Ascending aorta (tissue), 2 donors: ENCODE results near the gene TOR1AIP2. TPM values are rescaled to one million over a fixed set of nuclear protein-coding genes. Genes with fewer than 3 reads are reported as not detected.

ENCODE experiments used
- DNase-seq, 2 donors: peaks; one replicate each; pipeline ENCODE4 v3.0.0-alpha.2; 2019; ENCODE audit warnings: low spot score in 2 of 2
- H3K27ac ChIP-seq, 2 donors: fragments of 200-600 bp; sonication (generic); one replicate each; pipeline ENCODE4 v1.5.1; 2016 to 2017; ENCODE audit warnings: mild to moderate bottlenecking in 1 of 2
- H3K27me3 ChIP-seq: fragments of 200-600 bp; sonication (generic); one replicate; pipeline ENCODE4 v1.5.1; 2017
- H3K36me3 ChIP-seq, 2 donors: fragments of 200-600 bp; sonication (generic); one replicate each; pipeline ENCODE4 v1.5.1; 2016
- H3K4me1 ChIP-seq, 2 donors: fragments of 200-600 bp; sonication (generic); one replicate each; pipeline ENCODE4 v1.5.1; 2016 to 2017; ENCODE audit warnings: mild to moderate bottlenecking in 1 of 2
- H3K4me3 ChIP-seq, 2 donors: fragments of 200-600 bp; sonication (generic); one replicate each; pipeline ENCODE4 v1.5.1; 2016 to 2017; ENCODE audit warnings: mild to moderate bottlenecking in 1 of 2
- H3K9me3 ChIP-seq, 2 donors: fragments of 200-600 bp; sonication (generic); one replicate each; pipeline ENCODE4 v1.5.1; 2016
- CTCF ChIP-seq, 3 experiments: fragments of 200-600 bp in 2 of 3; fragments of 450-650 bp in 1 of 3; sonication (generic) in 2 of 3; IDR thresholded peaks; one replicate each; pipeline ENCODE4 v1.5.1; 2016 to 2019; ENCODE audit warnings: antibody characterized with exemption in 3 of 3, mild to moderate bottlenecking in 1 of 3, moderate library complexity in 1 of 3
- intact Hi-C: fragments of 100-400 bp; cut with DNase I; formaldehyde crosslinking; loops from one replicate; pipeline ENCODE4 v1.15.1; 2023
- total RNA-seq: library from RNA; depleted of rRNA; stranded (reverse); fragments of >200 nt; gene quantifications from one replicate; pipeline ENCODE4 v1.1.0, GENCODE V29; 2016

TOR1AIP2 gene
- total RNA-seq, 1 donor from 2014 or later: 12.2 TPM

GRCh38 chr1:179873438-179873851, 4.2 kb downstream of the TOR1AIP2 start:
- no peak overlapping the region for H3K4me3 ChIP-seq
- DNase-seq: no peak
- H3K36me3 ChIP-seq: peaks cover 0 to 23% of the 10 kb centered on the region in 2 donors
- TF ChIP-seq CTCF (IDR thresholded peaks at IDR 0.05): no peak
- H3K27ac ChIP-seq: no peak overlapping the region
- H3K4me1 ChIP-seq: peaks cover 0 to 7% of the 10 kb centered on the region in 2 donors
- no peaks in the 10 kb centered on the region for H3K9me3 ChIP-seq
- intact Hi-C loops: no loop called here
- no peaks in the 10 kb centered on the region for H3K27me3 ChIP-seq

DNA sequence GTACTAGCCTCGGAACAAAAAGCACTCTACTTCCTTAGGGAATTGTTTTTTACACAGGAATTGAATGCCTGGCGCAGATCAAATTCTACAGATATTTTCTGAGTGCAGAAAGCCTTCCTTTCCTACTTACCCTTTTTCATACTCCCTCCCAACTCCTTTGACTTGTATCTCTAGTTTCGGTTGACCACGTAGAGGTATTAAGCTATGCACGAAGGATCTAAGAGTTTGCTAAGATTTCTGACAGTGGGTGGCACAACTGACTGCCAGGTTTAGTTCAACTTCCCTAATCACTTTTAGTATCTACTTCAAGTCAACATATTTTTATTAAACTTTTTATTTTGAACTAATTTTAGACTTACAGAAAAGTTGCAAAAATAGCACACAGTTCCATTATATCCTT, 5.0 kb downstream of the TOR1AIP2 start:
- intact Hi-C loops: no loop called here
- Histone ChIP-seq H3K9me3 (no peaks in the 10 kb centered on the region), H3K27me3 (no peaks in the 10 kb centered on the region), H3K27ac (peak overlapping the region in 1 of 2 donors; percentile 9), H3K36me3 (peaks cover 5 to 29% of the 10 kb centered on the region in 2 donors), H3K4me3 (no peak overlapping the region), H3K4me1 (peaks cover 0 to 10% of the 10 kb centered on the region in 2 donors)
- no peak for TF ChIP-seq CTCF (IDR thresholded peaks at IDR 0.05)
- DNase-seq: no peak

GRCh38 chr1:179871940-179872339, 5.7 kb downstream of the TOR1AIP2 start:
- intact Hi-C loops: no loop called here
- Histone ChIP-seq H3K36me3 (peaks cover 11 to 32% of the 10 kb centered on the region in 2 donors), H3K27ac (no peak overlapping the region), H3K27me3 (no peaks in the 10 kb centered on the region), H3K4me1 (peaks cover 0 to 10% of the 10 kb centered on the region in 2 donors), H3K4me3 (no peak overlapping the region), H3K9me3 (no peaks in the 10 kb centered on the region)
- TF ChIP-seq CTCF (IDR thresholded peaks at IDR 0.05): no peak
- no peak for DNase-seq

- no peak for TF ChIP-seq CTCF (IDR thresholded peaks at IDR 0.05)
- Histone ChIP-seq H3K9me3 (no peaks in the 10 kb centered on the region), H3K27me3 (no peaks in the 10 kb centered on the region), H3K4me3 (no peak overlapping the region), H3K27ac (no peak overlapping the region), H3K4me1 (peaks cover 0 to 10% of the 10 kb centered on the region in 2 donors), H3K36me3 (peaks cover 15 to 40% of the 10 kb centered on the region in 2 donors)
- DNase-seq: no peak
- intact Hi-C loops: no loop called here
Measured at GRCh38 chr1:179870870-179871269, 6.7 kb downstream of the TOR1AIP2 start.

- TF ChIP-seq CTCF (IDR thresholded peaks at IDR 0.05): peak in 2 of 3 experiments; percentile 30 to 57
Measured at GRCh38 chr1:179867493-179868330, 9.9 kb downstream of the TOR1AIP2 start.

More at GRCh38 chr1:179867493-179868330, 9.9 kb downstream of the TOR1AIP2 start:
- Histone ChIP-seq H3K4me1 (peaks cover 0 to 6% of the 10 kb centered on the region in 2 donors), H3K9me3 (no peaks in the 10 kb centered on the region), H3K27ac (no peak overlapping the region), H3K27me3 (no peaks in the 10 kb centered on the region), H3K36me3 (peaks cover 34 to 51% of the 10 kb centered on the region in 2 donors), H3K4me3 (no peak overlapping the region)
- intact Hi-C loops: no loop called here
- DNase-seq: no peak
